Liver (tissue), 10 donors: ENCODE results near the gene CFHR2. TPM values are rescaled to one million over a fixed set of nuclear protein-coding genes. Genes with fewer than 3 reads are reported as not detected.

ENCODE experiments used
- DNase-seq: peaks from one replicate; pipeline ENCODE4 v3.0.0-alpha.2; 2017; ENCODE audit warnings: low spot score
- H3K27ac ChIP-seq, 2 donors: one replicate each; pipeline ENCODE4 v1.7.0; 2013; ENCODE audit warnings: inconsistent platforms in 2 of 2, low read length in 2 of 2, control low read depth in 1 of 2, low read depth in 1 of 2, mild to moderate bottlenecking in 1 of 2
- H3K27me3 ChIP-seq, 4 donors: one replicate each; pipeline versions ENCODE4 v1.6.1 to v1.7.0; 2013; ENCODE audit warnings: low read length in 3 of 4, inconsistent platforms in 1 of 4, mild to moderate bottlenecking in 1 of 4, moderate library complexity in 1 of 4; ENCODE audit not compliant: control insufficient read depth in 4 of 4, insufficient read depth in 4 of 4
- H3K36me3 ChIP-seq, 4 donors: one replicate each; pipeline versions ENCODE4 v1.6.1 to v1.7.0; 2013; ENCODE audit warnings: low read length in 3 of 4, mild to moderate bottlenecking in 3 of 4, low read depth in 1 of 4, moderate library complexity in 1 of 4; ENCODE audit not compliant: control insufficient read depth in 4 of 4, insufficient read depth in 3 of 4
- H3K4me1 ChIP-seq, 4 donors: one replicate each; pipeline versions ENCODE4 v1.6.1 to v1.7.0; 2013; ENCODE audit warnings: low read length in 3 of 4, mild to moderate bottlenecking in 3 of 4, moderate library complexity in 1 of 4; ENCODE audit not compliant: control insufficient read depth in 4 of 4, insufficient read depth in 4 of 4
- H3K4me3 ChIP-seq, 3 donors: one replicate each; pipeline versions ENCODE4 v1.6.1 to v1.7.0; 2013; ENCODE audit warnings: low read length in 3 of 3, control low read depth in 1 of 3, low read depth in 1 of 3, mild to moderate bottlenecking in 1 of 3
- H3K9ac ChIP-seq, 2 donors: one replicate each; pipeline ENCODE4 v1.7.0; 2013; ENCODE audit warnings: low read length in 2 of 2, mild to moderate bottlenecking in 2 of 2, moderate library complexity in 2 of 2, control low read depth in 1 of 2, low read depth in 1 of 2
- H3K9me3 ChIP-seq, 4 donors: one replicate each; pipeline versions ENCODE4 v1.6.1 to v1.7.0; 2013; ENCODE audit warnings: low read length in 3 of 4; ENCODE audit not compliant: control insufficient read depth in 4 of 4
- FOXA2 ChIP-seq: IDR thresholded peaks from 2 replicates; pipeline ENCODE4 v1.6.1; 2016; ENCODE audit warnings: antibody characterized with exemption
- HNF4A ChIP-seq, 2 donors: conservative IDR thresholded peaks; 2 replicates each; pipeline ENCODE4 v1.6.1; 2016; ENCODE audit warnings: antibody characterized with exemption in 2 of 2, mild to moderate bottlenecking in 2 of 2
- HNF4G ChIP-seq: IDR thresholded peaks from 2 replicates; pipeline ENCODE4 v1.6.1; 2016; ENCODE audit warnings: antibody characterized with exemption
- JUND ChIP-seq, 2 donors: IDR thresholded peaks; 2 replicates each; pipeline ENCODE4 v1.6.1; 2016; ENCODE audit warnings: antibody characterized with exemption in 2 of 2
- MAX ChIP-seq: IDR thresholded peaks from 2 replicates; pipeline ENCODE4 v1.6.1; 2016; ENCODE audit warnings: antibody characterized with exemption
- RAD21 ChIP-seq, 2 donors: IDR thresholded peaks; 2 replicates each; pipeline ENCODE4 v1.6.1; 2016; ENCODE audit warnings: antibody characterized with exemption in 2 of 2, mild to moderate bottlenecking in 2 of 2
- TAF1 ChIP-seq: conservative IDR thresholded peaks from 2 replicates; pipeline ENCODE4 v1.6.1; 2016; ENCODE audit warnings: antibody characterized with exemption, mild to moderate bottlenecking
- YY1 ChIP-seq: IDR thresholded peaks from 2 replicates; pipeline ENCODE4 v1.6.1; 2016; ENCODE audit warnings: antibody characterized with exemption, mild to moderate bottlenecking
- WGBS: extraction: QIAGEN DNeasy Blood & Tissue Kit; methylation state at CpG from one replicate; pipeline ENCODE4 v1.1.7; 2013; 5-methylcytosine and 5-hydroxymethylcytosine counted together
- polyA plus RNA-seq, 2 donors: library from polyadenylated mRNA; stranded (reverse) in 1 of 2; unstranded in 1 of 2; fragments of 200-250 nt in 1 of 2; fragments of >200 nt in 1 of 2; fragmentation: Nextera tagmentation in 1 of 2; extraction: Ambion mirVana in 1 of 2; gene quantifications; one replicate each; pipeline versions ENCODE4 v1.2.1 to v1.2.3, GENCODE V29; 2013 to 2015
- small RNA-seq: library from RNA; depleted of rRNA; stranded (forward); fragments of <200 nt; gene quantifications from one replicate; pipeline ENCODE3, GENCODE V24; 2014
- total RNA-seq, 2 donors: library from RNA; depleted of rRNA; stranded (reverse); fragments of >200 nt; gene quantifications; one replicate each; pipeline ENCODE4 v1.2.3, GENCODE V29; 2014
- TF ChIP-seq, protein P1 (sequence below): IDR thresholded peaks from 2 replicates; pipeline ENCODE4 v1.6.1; 2016; ENCODE audit warnings: antibody characterized with exemption, mild to moderate bottlenecking
- TF ChIP-seq, protein P2 (sequence below): IDR thresholded peaks from 2 replicates; pipeline ENCODE4 v1.6.1; 2016; ENCODE audit warnings: antibody characterized with exemption
- donor health status: healthy.
- donor health status: healthy.
- donor health status: healthy.
- donor health status: healthy.
- donor health status: healthy.

The CFHR2 gene
- total and polyA plus RNA-seq, 4 donors = 153 to 483 (median 395) TPM

DNA sequence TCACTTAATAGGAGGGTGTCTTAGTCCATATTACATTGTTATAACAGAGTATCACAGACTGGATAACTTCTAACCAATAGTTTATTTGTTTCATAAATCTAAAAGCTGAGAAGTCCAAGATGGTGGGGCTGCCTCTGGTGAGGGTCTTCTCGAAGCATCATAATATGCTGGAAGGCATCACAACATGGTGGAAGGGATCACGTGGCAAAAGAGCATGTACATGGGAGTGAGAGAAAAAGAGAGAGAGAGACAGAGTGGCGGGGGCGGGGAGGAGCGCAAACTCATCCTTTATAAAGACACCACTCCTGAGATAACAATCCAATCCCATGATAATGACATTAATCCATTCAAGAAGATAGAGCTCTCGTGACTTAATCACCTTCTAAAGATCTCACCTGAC, 65.3 kb downstream of the CFHR2 start:
- 94% methylated on average over 6 of the region's 6 CpGs for WGBS
- Histone ChIP-seq H3K36me3 (peaks cover 3 to 15% (median 10%) of the 10 kb centered on the region in 4 donors), H3K27me3 (no peaks in the 10 kb centered on the region), H3K27ac (no peak overlapping the region), H3K4me1 (no peaks in the 10 kb centered on the region), H3K4me3 (no peak overlapping the region), H3K9ac (no peak overlapping the region), H3K9me3 (no peaks in the 10 kb centered on the region)
- no peak for DNase-seq
- no peak for TF ChIP-seq JUND (IDR thresholded peaks at IDR 0.05)
- TF ChIP-seq MAX = no peak
- no peak for TF ChIP-seq HNF4G
- TF ChIP-seq, protein P1, sequence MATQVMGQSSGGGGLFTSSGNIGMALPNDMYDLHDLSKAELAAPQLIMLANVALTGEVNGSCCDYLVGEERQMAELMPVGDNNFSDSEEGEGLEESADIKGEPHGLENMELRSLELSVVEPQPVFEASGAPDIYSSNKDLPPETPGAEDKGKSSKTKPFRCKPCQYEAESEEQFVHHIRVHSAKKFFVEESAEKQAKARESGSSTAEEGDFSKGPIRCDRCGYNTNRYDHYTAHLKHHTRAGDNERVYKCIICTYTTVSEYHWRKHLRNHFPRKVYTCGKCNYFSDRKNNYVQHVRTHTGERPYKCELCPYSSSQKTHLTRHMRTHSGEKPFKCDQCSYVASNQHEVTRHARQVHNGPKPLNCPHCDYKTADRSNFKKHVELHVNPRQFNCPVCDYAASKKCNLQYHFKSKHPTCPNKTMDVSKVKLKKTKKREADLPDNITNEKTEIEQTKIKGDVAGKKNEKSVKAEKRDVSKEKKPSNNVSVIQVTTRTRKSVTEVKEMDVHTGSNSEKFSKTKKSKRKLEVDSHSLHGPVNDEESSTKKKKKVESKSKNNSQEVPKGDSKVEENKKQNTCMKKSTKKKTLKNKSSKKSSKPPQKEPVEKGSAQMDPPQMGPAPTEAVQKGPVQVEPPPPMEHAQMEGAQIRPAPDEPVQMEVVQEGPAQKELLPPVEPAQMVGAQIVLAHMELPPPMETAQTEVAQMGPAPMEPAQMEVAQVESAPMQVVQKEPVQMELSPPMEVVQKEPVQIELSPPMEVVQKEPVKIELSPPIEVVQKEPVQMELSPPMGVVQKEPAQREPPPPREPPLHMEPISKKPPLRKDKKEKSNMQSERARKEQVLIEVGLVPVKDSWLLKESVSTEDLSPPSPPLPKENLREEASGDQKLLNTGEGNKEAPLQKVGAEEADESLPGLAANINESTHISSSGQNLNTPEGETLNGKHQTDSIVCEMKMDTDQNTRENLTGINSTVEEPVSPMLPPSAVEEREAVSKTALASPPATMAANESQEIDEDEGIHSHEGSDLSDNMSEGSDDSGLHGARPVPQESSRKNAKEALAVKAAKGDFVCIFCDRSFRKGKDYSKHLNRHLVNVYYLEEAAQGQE = no peak
- no peak for TF ChIP-seq TAF1
- TF ChIP-seq FOXA2 = no peak
- TF ChIP-seq, protein P2, sequence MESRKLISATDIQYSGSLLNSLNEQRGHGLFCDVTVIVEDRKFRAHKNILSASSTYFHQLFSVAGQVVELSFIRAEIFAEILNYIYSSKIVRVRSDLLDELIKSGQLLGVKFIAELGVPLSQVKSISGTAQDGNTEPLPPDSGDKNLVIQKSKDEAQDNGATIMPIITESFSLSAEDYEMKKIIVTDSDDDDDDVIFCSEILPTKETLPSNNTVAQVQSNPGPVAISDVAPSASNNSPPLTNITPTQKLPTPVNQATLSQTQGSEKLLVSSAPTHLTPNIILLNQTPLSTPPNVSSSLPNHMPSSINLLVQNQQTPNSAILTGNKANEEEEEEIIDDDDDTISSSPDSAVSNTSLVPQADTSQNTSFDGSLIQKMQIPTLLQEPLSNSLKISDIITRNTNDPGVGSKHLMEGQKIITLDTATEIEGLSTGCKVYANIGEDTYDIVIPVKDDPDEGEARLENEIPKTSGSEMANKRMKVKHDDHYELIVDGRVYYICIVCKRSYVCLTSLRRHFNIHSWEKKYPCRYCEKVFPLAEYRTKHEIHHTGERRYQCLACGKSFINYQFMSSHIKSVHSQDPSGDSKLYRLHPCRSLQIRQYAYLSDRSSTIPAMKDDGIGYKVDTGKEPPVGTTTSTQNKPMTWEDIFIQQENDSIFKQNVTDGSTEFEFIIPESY = no peak
- no peak for TF ChIP-seq YY1
- TF ChIP-seq RAD21 (IDR thresholded peaks at IDR 0.05) = no peak
- TF ChIP-seq HNF4A (conservative IDR thresholded peaks at IDR 0.05) = no peak

Small RNAs within 50 kb of the gene (small RNA-seq; reads per million reads assigned to genes)
- gene AL139418.1 = not detected

Other genes starting within 250 kb of the CFHR2 start
- gene CFHR3, start 168.9 kb upstream of the CFHR2 start, total RNA-seq = 100 to 1,000 TPM in 1 of 2 donors, 10 to 100 TPM in 1; 64.2 to 215 TPM
- 100 to 1,000 TPM in 1 of 2 donors, 10 to 100 TPM in 1; 94.2 to 393 TPM for gene CFHR3, start 168.9 kb upstream of the CFHR2 start, polyA plus RNA-seq
- 100 to 1,000 TPM; 288 to 507 TPM for gene CFHR1, start 124.0 kb upstream of the CFHR2 start, total RNA-seq
- gene CFHR1, start 124.0 kb upstream of the CFHR2 start, polyA plus RNA-seq = 1,000 to 10,000 TPM in 1 of 2 donors, 100 to 1,000 TPM in 1; 507 to 1,028 TPM
- gene CFHR4, start 55.7 kb upstream of the CFHR2 start, total RNA-seq = 10 to 100 TPM; 30.3 to 63.0 TPM
- 100 to 1,000 TPM in 1 of 2 donors, 10 to 100 TPM in 1; 72.6 to 124 TPM for gene CFHR4, start 55.7 kb upstream of the CFHR2 start, polyA plus RNA-seq
- gene CFHR5, start 33.8 kb downstream of the CFHR2 start, total RNA-seq = 10 to 100 TPM in 1 of 2 donors, 1 to 10 TPM in 1; 3.4 to 80.3 TPM
- gene CFHR5, start 33.8 kb downstream of the CFHR2 start, polyA plus RNA-seq = 100 to 1,000 TPM in 1 of 2 donors, 10 to 100 TPM in 1; 18.0 to 110 TPM
- gene F13B, start 123.5 kb downstream of the CFHR2 start, total RNA-seq = 100 to 1,000 TPM; 111 to 194 TPM
- gene F13B, start 123.5 kb downstream of the CFHR2 start, polyA plus RNA-seq = 10 to 100 TPM; 42.3 to 49.8 TPM
- 10 to 100 TPM in 1 of 2 donors, under 1 TPM in 1; 0.17 to 45.3 TPM for gene ASPM, start 202.9 kb downstream of the CFHR2 start, total RNA-seq
- 1 to 10 TPM in 1 of 2 donors, under 1 TPM in 1; 0.49 to 1.2 TPM for gene ASPM, start 202.9 kb downstream of the CFHR2 start, polyA plus RNA-seq